ENCODE results near the gene MFAP3. TPM values are rescaled to one million over a fixed set of nuclear protein-coding genes. Genes with fewer than 3 reads are reported as not detected.
"Not testable (repeated sequence)": the region's sequence is repeated elsewhere in the genome, so short reads cannot be mapped to it uniquely, and the experiment has no call there.

Gene MFAP3
- 62.4 and 69.4 TPM in 2 replicates for total RNA-seq (2014; rRNA removed; shearing (Covaris generic))
- polyA plus RNA-seq (2014; cell fraction: nucleus; rRNA removed) = 49.5 and 67.8 TPM in 2 replicates

GRCh38 chr5:154038707-154039457 is at the start of gene MFAP3, which contains the start of gene FAM114A2:
TSS of gene MFAP3 (plus strand) at chr5:154038967. CDS start at chr5:154049723, 10,756 bp downstream.
TSS of gene FAM114A2 (minus strand) at chr5:154038910. CDS start at chr5:154034953, 3,957 bp downstream.
- DNase-seq (ENCODE audit: extremely low read depth, low read depth) = peak; percentile 82

- DNase-seq (ENCODE audit: extremely low read depth, low read depth) = no peak
Measured at GRCh38 chr5:153991168-153991567, 47.6 kb upstream of the MFAP3 start.

DNA sequence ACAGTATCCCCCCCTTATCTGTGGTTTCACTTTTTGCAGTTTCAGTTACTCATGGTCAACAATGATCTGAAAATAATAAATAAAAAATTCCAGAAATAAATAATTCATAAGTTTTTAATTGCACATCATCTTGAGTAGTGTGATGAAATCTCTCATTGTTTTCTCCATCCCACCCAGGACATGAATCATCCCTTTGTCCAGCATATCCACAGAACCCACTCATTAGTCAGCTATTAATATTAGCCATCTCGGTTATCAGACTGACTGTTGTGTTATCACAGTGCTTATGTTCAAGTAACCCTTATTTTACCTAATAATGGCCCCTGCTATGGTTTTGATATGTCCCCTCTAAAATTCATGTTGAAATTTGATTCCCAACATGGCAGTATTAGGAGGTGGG is 40.8 kb upstream of the MFAP3 start:
- DNase-seq (ENCODE audit: extremely low read depth, low read depth) = no peak

- DNase-seq (ENCODE audit: extremely low read depth, low read depth) = no peak
Measured at GRCh38 chr5:153998768-153999167, 40.0 kb upstream of the MFAP3 start.

GRCh38 chr5:153999995-154000394 is 38.8 kb upstream of the MFAP3 start:
- DNase-seq (ENCODE audit: extremely low read depth, low read depth) = no peak

GRCh38 chr5:154000703-154001102 is 38.1 kb upstream of the MFAP3 start:
- DNase-seq (ENCODE audit: extremely low read depth, low read depth) = no peak

DNA sequence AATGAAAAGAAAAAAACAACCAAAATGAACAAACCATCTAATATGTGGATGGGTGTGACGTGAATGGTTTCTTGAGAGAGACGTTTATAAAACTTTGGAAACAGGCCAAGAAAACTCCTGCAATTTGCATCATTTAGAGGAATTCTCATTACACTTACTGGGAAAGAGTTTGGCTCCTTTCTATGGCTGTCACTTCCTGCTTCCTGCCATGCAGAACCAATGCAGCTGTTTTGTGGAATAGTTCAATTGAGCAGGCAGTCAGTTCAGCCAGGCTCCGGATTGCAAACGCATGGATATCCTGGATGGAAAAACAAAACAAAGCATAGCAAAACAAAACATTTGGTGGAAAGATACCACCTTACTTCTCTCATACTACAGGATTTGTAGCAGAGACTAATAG is 36.7 kb upstream of the MFAP3 start:
- no peak for DNase-seq (ENCODE audit: extremely low read depth, low read depth)

GRCh38 chr5:154002511-154003020 is 36.2 kb upstream of the MFAP3 start:
- no peak for DNase-seq (ENCODE audit: extremely low read depth, low read depth)

DNA sequence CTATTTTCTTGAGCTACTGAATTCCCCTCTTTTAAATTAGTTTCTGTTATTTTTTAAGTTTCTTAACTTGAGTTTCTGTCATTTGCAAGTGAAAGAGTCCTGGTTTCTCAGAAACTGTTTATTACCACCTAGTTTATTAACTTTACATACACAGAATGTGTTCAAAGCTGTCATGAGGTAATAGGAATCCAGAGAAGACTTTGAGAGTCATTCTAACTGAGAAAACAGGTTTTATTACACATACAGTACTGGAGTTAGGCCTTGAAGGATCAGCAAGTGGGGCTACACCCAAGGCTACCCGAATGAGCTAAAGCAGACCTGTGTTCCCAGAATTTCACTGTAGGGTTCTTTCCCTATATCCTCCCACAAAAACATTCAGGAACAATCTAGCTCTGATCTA is 33.1 kb upstream of the MFAP3 start:
- no peak for DNase-seq (ENCODE audit: extremely low read depth, low read depth)

DNA sequence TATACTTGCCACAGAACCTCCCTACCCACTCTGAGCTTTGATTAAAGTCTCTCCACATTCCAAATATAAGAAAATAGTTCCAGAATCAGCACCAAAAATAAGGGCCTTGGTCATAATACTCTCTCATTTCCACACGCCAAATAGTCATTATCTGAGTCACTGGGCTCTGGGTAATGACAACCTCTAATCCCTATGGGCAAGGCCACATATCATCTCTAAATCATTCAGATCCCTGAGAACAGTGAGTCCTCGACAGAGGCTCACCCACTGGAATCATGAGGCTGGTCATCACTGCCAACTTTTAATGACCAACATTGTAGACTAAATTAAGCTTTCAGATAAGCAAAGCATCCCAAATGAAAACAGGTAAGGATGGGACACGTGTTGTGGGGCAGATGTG is 28.1 kb upstream of the MFAP3 start:
- no peak for DNase-seq (ENCODE audit: extremely low read depth, low read depth)

- no peak for DNase-seq (ENCODE audit: extremely low read depth, low read depth)
Measured at GRCh38 chr5:154015071-154015693, 23.6 kb upstream of the MFAP3 start.

GRCh38 chr5:154018919-154019318 is 19.8 kb upstream of the MFAP3 start:
- DNase-seq (ENCODE audit: extremely low read depth, low read depth) = not testable (repeated sequence)

- no peak for DNase-seq (ENCODE audit: extremely low read depth, low read depth)
Measured at GRCh38 chr5:154025951-154026350, 12.8 kb upstream of the MFAP3 start.

DNA sequence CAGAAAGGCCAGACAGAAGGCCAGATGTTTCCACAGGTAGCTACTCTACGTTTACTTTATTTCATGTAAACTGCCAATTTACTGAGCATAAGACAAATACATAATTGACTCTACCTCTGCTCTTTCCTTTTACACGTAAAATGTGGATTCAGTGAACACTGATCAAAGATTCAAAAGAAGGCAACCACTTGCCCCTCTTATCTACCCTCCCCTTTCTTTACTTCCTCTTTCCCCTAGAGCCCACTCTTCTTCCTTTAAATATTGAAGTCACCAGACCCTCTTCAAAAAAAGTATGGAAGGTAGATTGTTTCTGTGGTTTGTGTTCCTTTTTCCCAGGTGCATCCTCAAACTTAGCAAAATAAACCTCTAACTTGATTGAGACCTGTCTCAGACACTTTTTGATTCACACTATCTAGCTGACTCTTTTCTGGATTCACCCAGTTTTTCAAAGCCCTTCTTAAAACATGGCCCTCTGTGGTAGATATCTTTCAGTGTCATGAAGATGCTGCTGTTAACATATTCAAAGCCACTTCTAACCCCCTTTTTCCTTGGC is 6.8 kb upstream of the MFAP3 start:
- DNase-seq (ENCODE audit: extremely low read depth, low read depth) = no peak

DNA sequence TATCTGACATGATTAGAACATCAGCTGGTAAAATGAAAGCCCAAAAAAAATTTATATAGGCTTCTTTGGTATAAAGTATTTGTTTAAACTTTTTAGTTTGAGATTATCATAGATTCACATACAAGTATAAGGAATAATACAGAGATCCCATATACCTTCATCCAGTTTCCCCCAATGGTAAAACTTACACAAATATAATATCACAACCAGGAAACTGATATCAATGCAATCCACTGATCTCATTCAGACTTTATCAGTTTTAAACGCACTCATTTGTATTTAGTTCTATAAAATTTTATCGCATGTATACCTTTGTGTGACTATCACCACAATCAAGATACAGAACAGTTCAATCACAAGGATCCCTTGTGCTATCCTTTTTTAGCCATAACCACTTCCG is 3.8 kb upstream of the MFAP3 start:
- no peak for DNase-seq (ENCODE audit: extremely low read depth, low read depth)

DNA sequence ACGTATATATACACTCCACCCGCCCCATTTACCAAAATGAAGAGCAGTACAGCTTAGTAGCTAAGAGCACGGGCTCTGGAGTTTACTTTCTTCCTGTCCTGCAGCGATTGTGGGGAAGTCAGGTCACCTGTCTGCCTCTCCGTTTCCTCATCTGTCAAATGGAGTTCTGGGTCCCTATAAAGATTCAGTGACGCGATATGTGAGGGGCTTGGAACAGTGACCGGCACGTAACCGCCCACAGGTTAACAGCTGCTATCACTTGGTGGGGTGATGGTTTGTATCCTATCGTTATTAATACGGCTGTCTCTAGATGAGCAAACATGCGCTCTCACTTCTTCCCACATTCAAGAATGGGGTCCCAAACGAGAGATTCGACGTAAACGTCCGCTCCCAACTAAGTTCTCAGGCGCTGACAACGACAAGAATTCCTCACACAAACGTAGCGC is 483 bp upstream of the MFAP3 start:
- DNase-seq (ENCODE audit: extremely low read depth, low read depth) = no peak

DNA sequence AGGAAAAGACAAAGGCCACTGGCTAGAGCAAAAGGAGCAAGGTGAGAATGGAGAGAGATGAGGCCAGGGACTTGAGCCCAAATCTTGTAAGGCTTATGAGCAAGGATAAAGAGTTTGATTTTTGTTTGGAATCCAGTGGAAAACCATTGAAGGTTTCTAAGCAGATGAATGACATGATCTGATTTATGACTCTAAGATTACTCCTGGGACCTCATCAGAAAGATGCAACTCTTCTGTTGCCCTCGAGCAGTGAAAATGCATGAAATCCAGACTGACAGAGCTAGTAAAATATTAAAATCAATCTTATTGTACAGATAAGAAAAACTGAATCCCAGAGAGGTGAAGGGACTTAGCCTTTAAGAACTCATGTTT is 677 bp downstream of the MFAP3 start:
- DNase-seq (ENCODE audit: extremely low read depth, low read depth) = no peak

GRCh38 chr5:154042766-154043165 is 4.0 kb downstream of the MFAP3 start:
- DNase-seq (ENCODE audit: extremely low read depth, low read depth) = no peak

DNA sequence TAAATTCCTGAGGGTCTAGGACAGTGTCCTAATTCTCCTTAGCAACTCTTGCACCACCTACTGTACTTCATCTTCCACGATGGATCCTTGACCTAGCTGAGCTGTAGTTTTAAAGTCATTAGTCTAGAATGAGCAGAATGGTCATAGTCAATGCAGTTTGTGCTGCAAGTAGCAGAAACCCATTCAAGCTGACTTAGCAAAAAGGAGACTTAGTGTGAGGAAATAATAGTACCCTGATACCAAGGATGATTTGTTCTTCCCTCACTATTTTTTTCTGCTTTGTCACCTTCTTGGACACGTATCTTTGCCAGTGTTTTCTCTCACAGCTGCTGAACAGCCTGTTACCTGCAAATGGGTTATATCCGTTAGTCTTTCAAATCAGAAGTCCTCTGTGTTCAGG is 5.3 kb downstream of the MFAP3 start:
- DNase-seq (ENCODE audit: extremely low read depth, low read depth) = no peak

GRCh38 chr5:154044581-154044980 is 5.8 kb downstream of the MFAP3 start:
- no peak for DNase-seq (ENCODE audit: extremely low read depth, low read depth)

DNA sequence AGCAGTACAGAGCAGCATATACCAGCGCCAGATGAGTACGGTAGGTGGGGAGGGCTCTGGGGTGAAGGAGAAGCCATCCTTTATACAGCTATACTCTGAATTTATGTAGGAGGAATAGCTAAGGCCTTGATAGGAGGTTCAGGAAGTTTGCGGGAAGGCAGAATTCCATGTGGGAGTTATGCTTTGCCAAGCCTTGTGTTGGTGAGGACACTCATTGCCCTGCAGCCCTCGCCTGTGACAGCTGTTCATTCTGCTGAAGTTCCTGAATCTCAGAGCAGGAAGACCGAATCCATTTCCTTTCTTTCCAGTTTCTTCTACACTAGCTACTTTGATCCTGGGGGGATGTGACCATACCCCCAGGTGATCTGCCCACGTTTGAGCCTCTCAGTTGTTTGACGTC is 7.7 kb downstream of the MFAP3 start:
- no peak for DNase-seq (ENCODE audit: extremely low read depth, low read depth)

DNA sequence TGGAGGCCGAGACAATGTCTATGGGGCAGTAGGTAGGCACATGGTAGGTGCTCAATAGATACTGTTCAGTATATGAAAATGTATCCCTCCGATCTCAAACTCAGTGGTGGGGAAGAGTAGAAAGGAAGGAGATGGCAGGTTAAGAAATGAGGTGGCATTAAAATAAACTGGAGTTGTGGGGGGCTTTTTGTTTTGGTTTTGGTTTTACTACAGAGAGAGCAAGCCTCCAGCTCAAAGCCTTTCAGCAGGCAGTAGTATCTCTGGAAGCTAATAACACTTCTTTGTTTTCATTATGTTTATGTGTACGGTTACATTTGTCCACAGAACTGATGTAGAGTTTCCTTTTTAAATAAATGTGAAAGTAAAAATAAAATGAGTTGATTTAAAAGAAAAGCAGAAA is 8.6 kb downstream of the MFAP3 start:
- DNase-seq (ENCODE audit: extremely low read depth, low read depth) = no peak

Data from NCI-H460 (cell line).